Liver (tissue), 9 donors: ENCODE measurements around the gene ISOC1. TPM values are rescaled to one million over a fixed set of nuclear protein-coding genes. Genes with fewer than 3 reads are reported as not detected.

Experiments used
- DNase-seq: peaks from one replicate; pipeline ENCODE4 v3.0.0-alpha.2; 2017; ENCODE audit warnings: low spot score
- H3K27ac ChIP-seq, 2 donors: one replicate each; pipeline ENCODE4 v1.7.0; 2013; ENCODE audit warnings: inconsistent platforms in 2 of 2, low read length in 2 of 2, control low read depth in 1 of 2, low read depth in 1 of 2, mild to moderate bottlenecking in 1 of 2
- H3K27me3 ChIP-seq, 4 donors: one replicate each; pipeline versions ENCODE4 v1.6.1 to v1.7.0; 2013; ENCODE audit warnings: low read length in 3 of 4, inconsistent platforms in 1 of 4, mild to moderate bottlenecking in 1 of 4, moderate library complexity in 1 of 4; ENCODE audit not compliant: control insufficient read depth in 4 of 4, insufficient read depth in 4 of 4
- H3K36me3 ChIP-seq, 4 donors: one replicate each; pipeline versions ENCODE4 v1.6.1 to v1.7.0; 2013; ENCODE audit warnings: low read length in 3 of 4, mild to moderate bottlenecking in 3 of 4, low read depth in 1 of 4, moderate library complexity in 1 of 4; ENCODE audit not compliant: control insufficient read depth in 4 of 4, insufficient read depth in 3 of 4
- H3K4me1 ChIP-seq, 4 donors: one replicate each; pipeline versions ENCODE4 v1.6.1 to v1.7.0; 2013; ENCODE audit warnings: low read length in 3 of 4, mild to moderate bottlenecking in 3 of 4, moderate library complexity in 1 of 4; ENCODE audit not compliant: control insufficient read depth in 4 of 4, insufficient read depth in 4 of 4
- H3K4me3 ChIP-seq, 3 donors: one replicate each; pipeline versions ENCODE4 v1.6.1 to v1.7.0; 2013; ENCODE audit warnings: low read length in 3 of 3, control low read depth in 1 of 3, low read depth in 1 of 3, mild to moderate bottlenecking in 1 of 3
- H3K9ac ChIP-seq, 2 donors: one replicate each; pipeline ENCODE4 v1.7.0; 2013; ENCODE audit warnings: low read length in 2 of 2, mild to moderate bottlenecking in 2 of 2, moderate library complexity in 2 of 2, control low read depth in 1 of 2, low read depth in 1 of 2
- H3K9me3 ChIP-seq, 4 donors: one replicate each; pipeline versions ENCODE4 v1.6.1 to v1.7.0; 2013; ENCODE audit warnings: low read length in 3 of 4; ENCODE audit not compliant: control insufficient read depth in 4 of 4
- ATF3 ChIP-seq: IDR thresholded peaks from 2 replicates; pipeline ENCODE4 v1.6.1; 2016; ENCODE audit warnings: antibody characterized with exemption
- EGR1 ChIP-seq, 2 donors: IDR thresholded peaks; 2 replicates each; pipeline ENCODE4 v1.6.1; 2016 to 2018; ENCODE audit warnings: antibody characterized with exemption in 2 of 2, low read depth in 2 of 2
- FOXA1 ChIP-seq: IDR thresholded peaks from 2 replicates; pipeline ENCODE4 v1.6.1; 2016; ENCODE audit warnings: antibody characterized with exemption
- FOXA2 ChIP-seq: IDR thresholded peaks from 2 replicates; pipeline ENCODE4 v1.6.1; 2016; ENCODE audit warnings: antibody characterized with exemption
- GABPA ChIP-seq, 2 donors: IDR thresholded peaks in 1 of 2; conservative IDR thresholded peaks in 1 of 2; 2 replicates each; pipeline ENCODE4 v1.6.1; 2016; ENCODE audit warnings: antibody characterized with exemption in 2 of 2, mild to moderate bottlenecking in 1 of 2, moderate library complexity in 1 of 2
- HNF4A ChIP-seq, 2 donors: conservative IDR thresholded peaks; 2 replicates each; pipeline ENCODE4 v1.6.1; 2016; ENCODE audit warnings: antibody characterized with exemption in 2 of 2, mild to moderate bottlenecking in 2 of 2
- HNF4G ChIP-seq: IDR thresholded peaks from 2 replicates; pipeline ENCODE4 v1.6.1; 2016; ENCODE audit warnings: antibody characterized with exemption
- MAX ChIP-seq: IDR thresholded peaks from 2 replicates; pipeline ENCODE4 v1.6.1; 2016; ENCODE audit warnings: antibody characterized with exemption
- NR2F2 ChIP-seq: IDR thresholded peaks from 2 replicates; pipeline ENCODE4 v1.6.1; 2016; ENCODE audit warnings: antibody characterized with exemption
- RAD21 ChIP-seq, 2 donors: IDR thresholded peaks; 2 replicates each; pipeline ENCODE4 v1.6.1; 2016; ENCODE audit warnings: antibody characterized with exemption in 2 of 2, mild to moderate bottlenecking in 2 of 2
- REST ChIP-seq: IDR thresholded peaks from 2 replicates; pipeline ENCODE4 v1.6.1; 2016; ENCODE audit warnings: antibody characterized with exemption, mild to moderate bottlenecking
- RXRA ChIP-seq, 2 donors: IDR thresholded peaks; 2 replicates each; pipeline ENCODE4 v1.6.1; 2017 to 2018; ENCODE audit warnings: antibody characterized with exemption in 2 of 2, mild to moderate bottlenecking in 1 of 2
- TAF1 ChIP-seq: conservative IDR thresholded peaks from 2 replicates; pipeline ENCODE4 v1.6.1; 2016; ENCODE audit warnings: antibody characterized with exemption, mild to moderate bottlenecking
- WGBS: extraction: QIAGEN DNeasy Blood & Tissue Kit; methylation state at CpG from one replicate; pipeline ENCODE4 v1.1.7; 2013; 5-methylcytosine and 5-hydroxymethylcytosine counted together
- polyA plus RNA-seq, 2 donors: library from polyadenylated mRNA; stranded (reverse) in 1 of 2; unstranded in 1 of 2; fragments of 200-250 nt in 1 of 2; fragments of >200 nt in 1 of 2; fragmentation: Nextera tagmentation in 1 of 2; extraction: Ambion mirVana in 1 of 2; gene quantifications; one replicate each; pipeline versions ENCODE4 v1.2.1 to v1.2.3, GENCODE V29; 2013 to 2015
- total RNA-seq, 2 donors: library from RNA; depleted of rRNA; stranded (reverse); fragments of >200 nt; gene quantifications; one replicate each; pipeline ENCODE4 v1.2.3, GENCODE V29; 2014
- donor health status: healthy.
- donor health status: healthy.
- donor health status: healthy.
- donor health status: healthy.
- donor health status: healthy.

The ISOC1 gene
- total and polyA plus RNA-seq, 4 donors: 34.1 to 52.9 (median 41.8) TPM

- no peaks in the 10 kb centered on the region for H3K36me3 ChIP-seq
- H3K9ac ChIP-seq: no peak overlapping the region
- H3K27me3 ChIP-seq: no peaks in the 10 kb centered on the region
- no peak overlapping the region for H3K27ac ChIP-seq
- no peak for DNase-seq
- TF ChIP-seq REST: no peak
- TF ChIP-seq FOXA2: no peak
- no peak for TF ChIP-seq NR2F2
- H3K4me3 ChIP-seq: no peak overlapping the region
- H3K4me1 ChIP-seq: peaks cover 3 to 29% (median 6%) of the 10 kb centered on the region in 4 donors
- no peaks in the 10 kb centered on the region for H3K9me3 ChIP-seq
These were observed 28.0 kb downstream of the ISOC1 start for GRCh38 chr5:129122560-129122959.

- 87% methylated on average over 1 of the region's 1 CpG for WGBS
- TF ChIP-seq HNF4G: no peak
- no peak for TF ChIP-seq MAX
- no peak for TF ChIP-seq EGR1 (IDR thresholded peaks at IDR 0.05; ENCODE audit: low read depth in 2 of 2)
- TF ChIP-seq GABPA (IDR thresholded peaks at IDR 0.05 in 1 of 2, conservative IDR thresholded peaks at IDR 0.05 in 1 of 2): no peak
- H3K27me3 ChIP-seq: no peaks in the 10 kb centered on the region
- peaks cover 3 to 29% (median 6%) of the 10 kb centered on the region in 4 donors for H3K4me1 ChIP-seq
- no peak overlapping the region for H3K9ac ChIP-seq
- no peaks in the 10 kb centered on the region for H3K9me3 ChIP-seq
- H3K4me3 ChIP-seq: no peak overlapping the region
- no peak overlapping the region for H3K27ac ChIP-seq
- no peaks in the 10 kb centered on the region for H3K36me3 ChIP-seq
- DNase-seq: no peak
These were observed 30.1 kb downstream of the ISOC1 start for GRCh38 chr5:129124608-129125007.

- 17% methylated on average over 2 of the region's 2 CpGs for WGBS
- Histone ChIP-seq H3K9me3 (no peaks in the 10 kb centered on the region), H3K27me3 (no peaks in the 10 kb centered on the region), H3K9ac (no peak overlapping the region), H3K4me3 (peak overlapping the region; percentile 22 to 31 (median 27)), H3K36me3 (no peaks in the 10 kb centered on the region), H3K27ac (peak overlapping the region; percentile 65 to 72), H3K4me1 (peaks cover 3 to 29% (median 6%) of the 10 kb centered on the region in 4 donors)
- DNase-seq: no peak
- no peak for TF ChIP-seq GABPA (IDR thresholded peaks at IDR 0.05 in 1 of 2, conservative IDR thresholded peaks at IDR 0.05 in 1 of 2)
- peak; percentile 7 for TF ChIP-seq HNF4G
- no peak for TF ChIP-seq TAF1
- no peak for TF ChIP-seq FOXA2
These were observed 31.3 kb downstream of the ISOC1 start for GRCh38 chr5:129125819-129126218.

GRCh38 chr5:129133553-129133952 is 39.0 kb downstream of the ISOC1 start:
- DNase-seq: no peak
- Histone ChIP-seq H3K9ac (no peak overlapping the region), H3K27me3 (no peaks in the 10 kb centered on the region), H3K9me3 (no peaks in the 10 kb centered on the region), H3K36me3 (no peaks in the 10 kb centered on the region), H3K4me1 (peaks cover 0 to 6% (median 1%) of the 10 kb centered on the region in 4 donors), H3K4me3 (no peak overlapping the region), H3K27ac (no peak overlapping the region)
- TF ChIP-seq FOXA1 (no peak), RXRA (IDR thresholded peaks at IDR 0.05) (peak; percentile 9 to 10), GABPA (IDR thresholded peaks at IDR 0.05 in 1 of 2, conservative IDR thresholded peaks at IDR 0.05 in 1 of 2) (no peak), TAF1 (no peak), RAD21 (IDR thresholded peaks at IDR 0.05) (peak in 1 of 2 donors; percentile 4), HNF4A (conservative IDR thresholded peaks at IDR 0.05) (peak in 1 of 2 donors; percentile 16), REST (no peak), ATF3 (no peak)
- WGBS: 27% methylated on average over 1 of the region's 1 CpG
